ENCODE results near the gene MICALL2. TPM values are rescaled to one million over a fixed set of nuclear protein-coding genes. Genes with fewer than 3 reads are reported as not detected.

MICALL2 gene
- total and polyA plus RNA-seq, 4 donors: 41.7 to 346 (median 64.0) TPM

DNA sequence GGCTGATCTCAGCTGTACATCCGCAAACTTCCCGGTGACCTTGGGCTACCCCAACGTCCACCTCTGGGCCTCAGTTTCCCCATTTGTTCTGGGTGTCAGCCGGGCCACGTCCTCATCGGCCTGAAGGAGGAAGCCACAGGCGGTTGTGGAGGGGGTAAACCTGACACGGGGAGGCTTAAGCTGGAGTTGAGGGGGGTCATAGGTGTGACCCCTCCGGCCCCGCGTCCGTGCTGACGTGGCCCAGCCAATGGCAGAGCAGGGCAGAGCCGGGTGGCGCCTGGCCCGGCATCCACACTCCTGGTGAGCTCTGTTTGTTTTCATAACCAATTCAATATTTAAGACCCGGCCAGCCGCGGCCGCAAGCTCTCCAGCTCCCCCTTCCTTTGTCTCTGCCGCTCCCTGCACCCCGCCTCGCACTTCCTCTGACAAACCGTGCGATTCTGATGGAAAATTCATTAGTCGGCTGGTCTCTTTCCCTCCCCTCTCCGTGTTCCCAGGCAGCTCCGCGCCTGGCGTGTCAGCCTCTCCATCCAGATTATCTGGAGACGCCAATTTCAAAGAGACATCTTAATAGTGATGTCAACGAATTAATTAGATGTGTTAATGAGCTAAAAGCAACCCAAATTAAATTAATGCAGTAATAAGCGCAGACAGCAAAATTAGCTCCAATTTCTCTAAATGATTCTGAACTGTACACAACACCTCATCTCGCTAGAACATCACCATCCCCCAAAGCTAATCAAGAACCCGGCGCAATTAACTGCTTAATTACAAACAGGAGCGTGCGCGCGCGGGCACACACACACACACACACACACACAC lies 55.4 kb downstream of the MICALL2 start:
- ATAC-seq (ENCODE audit: low FRiP score) (no peak), DNase-seq (no peak)
- H3K27me3 ChIP-seq (ENCODE audit: control insufficient read depth in 1 of 2, insufficient read depth in 2 of 2, low read length in 1 of 2): peaks cover 0 to 1% of the 10 kb centered on the region in 2 donors
- peaks cover 8% of the 10 kb centered on the region for H3K9me3 ChIP-seq (ENCODE audit: control insufficient read depth, low read length)
- no peak overlapping the region for H3K27ac ChIP-seq (ENCODE audit: low read depth in 1 of 2, low read length in 2 of 2)
- H3K4me1 ChIP-seq (ENCODE audit: control insufficient read depth in 1 of 2, insufficient read depth in 2 of 2, low read length in 2 of 2): no peaks in the 10 kb centered on the region
- H3K36me3 ChIP-seq (ENCODE audit: control insufficient read depth in 1 of 2, insufficient read depth in 2 of 2, low read length in 1 of 2): no peaks in the 10 kb centered on the region
- intact Hi-C loops (cut with DNase I): no loop called here
- 11 to 12% methylated on average over 41 of the region's 41 CpGs for WGBS, 2 donors
- H3K4me3 ChIP-seq (ENCODE audit: low read length in 2 of 2): no peak overlapping the region

DNA sequence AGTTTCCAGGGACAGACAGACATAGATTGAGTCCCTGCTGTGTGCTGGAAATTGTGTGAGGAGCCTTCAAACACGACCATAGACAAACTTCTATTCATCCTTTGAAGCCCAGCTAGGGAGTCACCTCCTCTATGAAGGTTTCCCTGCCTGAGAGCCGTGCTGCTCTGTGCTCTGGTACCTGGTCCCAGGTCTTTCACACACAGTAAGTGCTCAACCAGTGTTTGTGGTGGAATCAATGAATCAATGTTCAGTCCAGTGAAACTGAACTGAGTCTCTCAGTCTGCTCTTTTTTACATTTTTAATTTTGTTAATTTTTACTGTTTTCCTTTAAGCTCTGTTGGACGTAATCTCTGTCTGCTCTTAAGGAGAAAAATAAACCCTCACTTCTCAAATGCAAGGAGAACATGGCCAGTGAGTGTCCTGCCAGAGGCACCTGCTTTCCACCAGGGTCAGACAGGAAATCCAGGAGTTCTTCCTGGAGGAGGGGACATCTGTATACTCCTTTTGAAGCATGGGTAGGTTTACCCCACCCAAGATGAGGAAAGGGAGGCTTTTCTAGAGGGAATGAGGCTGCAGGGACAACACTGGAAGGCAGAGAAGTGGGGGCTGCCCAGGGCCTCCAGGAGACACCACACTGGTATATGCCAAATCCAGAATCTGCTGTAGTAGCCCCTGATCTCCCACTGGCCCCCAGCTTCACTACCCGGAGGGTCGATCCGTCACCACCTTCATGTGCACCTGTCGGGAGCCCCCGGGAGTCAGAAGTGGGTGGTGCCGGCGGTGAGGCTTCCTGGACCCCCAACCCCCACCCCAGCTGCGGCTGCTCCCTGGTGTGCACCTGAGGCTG lies 56.3 kb downstream of the MICALL2 start:
- no peaks in the 10 kb centered on the region for H3K27me3 ChIP-seq (ENCODE audit: control insufficient read depth in 1 of 2, insufficient read depth in 2 of 2, low read length in 1 of 2)
- H3K4me3 ChIP-seq (ENCODE audit: low read length in 2 of 2): no peak overlapping the region
- WGBS, 2 donors: 50 to 52% methylated on average over 11 of the region's 11 CpGs
- DNase-seq (no peak), ATAC-seq (ENCODE audit: low FRiP score) (no peak)
- H3K9me3 ChIP-seq (ENCODE audit: control insufficient read depth, low read length): peaks cover 8% of the 10 kb centered on the region
- no peak overlapping the region for H3K27ac ChIP-seq (ENCODE audit: low read depth in 1 of 2, low read length in 2 of 2)
- H3K36me3 ChIP-seq (ENCODE audit: control insufficient read depth in 1 of 2, insufficient read depth in 2 of 2, low read length in 1 of 2): no peaks in the 10 kb centered on the region
- no peaks in the 10 kb centered on the region for H3K4me1 ChIP-seq (ENCODE audit: control insufficient read depth in 1 of 2, insufficient read depth in 2 of 2, low read length in 2 of 2)
- intact Hi-C loops (cut with DNase I): no loop called here

DNA sequence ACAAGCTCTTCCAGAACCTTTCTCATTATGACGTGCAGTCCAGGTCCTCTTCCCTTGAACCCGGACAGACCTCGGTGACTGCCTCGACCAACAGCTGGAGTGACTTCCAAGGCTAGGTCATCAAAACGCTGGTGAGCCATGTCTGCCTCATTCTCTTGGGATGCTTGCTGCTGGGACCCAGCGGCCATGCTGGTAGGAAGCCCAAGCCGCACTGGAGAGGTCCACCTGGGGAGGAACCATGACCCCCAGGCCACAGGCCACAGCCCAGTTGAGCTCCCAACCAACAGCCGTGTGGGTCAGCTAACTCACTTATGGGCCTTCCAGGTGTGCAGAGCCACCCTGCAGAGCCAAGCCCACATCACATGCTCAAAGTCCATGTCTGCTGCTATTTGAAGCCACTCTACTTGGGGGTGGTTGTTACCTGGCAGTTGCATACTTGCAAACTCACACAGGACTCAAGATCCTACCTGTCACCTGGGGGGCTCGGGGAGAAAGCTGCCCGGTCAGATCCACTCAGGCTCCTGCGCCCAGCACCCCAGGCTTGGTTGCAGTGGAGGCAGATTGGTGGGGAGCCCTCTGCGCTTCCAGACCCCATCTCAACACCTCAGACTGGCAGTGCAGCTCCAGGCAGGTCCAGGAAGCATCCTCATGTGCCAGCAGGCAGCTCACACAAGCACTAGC lies 57.0 kb downstream of the MICALL2 start:
- Histone ChIP-seq H3K27me3 (ENCODE audit: control insufficient read depth in 1 of 2, insufficient read depth in 2 of 2, low read length in 1 of 2) (no peaks in the 10 kb centered on the region), H3K36me3 (ENCODE audit: control insufficient read depth in 1 of 2, insufficient read depth in 2 of 2, low read length in 1 of 2) (no peaks in the 10 kb centered on the region), H3K4me1 (ENCODE audit: control insufficient read depth in 1 of 2, insufficient read depth in 2 of 2, low read length in 2 of 2) (no peaks in the 10 kb centered on the region), H3K9me3 (ENCODE audit: control insufficient read depth, low read length) (peaks cover 11% of the 10 kb centered on the region), H3K27ac (ENCODE audit: low read depth in 1 of 2, low read length in 2 of 2) (no peak overlapping the region), H3K4me3 (ENCODE audit: low read length in 2 of 2) (no peak overlapping the region)
- DNase-seq (no peak), ATAC-seq (ENCODE audit: low FRiP score) (no peak)
- intact Hi-C loops (cut with DNase I): no loop called here
- 91 to 92% methylated on average over 12 of the region's 12 CpGs for WGBS, 2 donors

DNA sequence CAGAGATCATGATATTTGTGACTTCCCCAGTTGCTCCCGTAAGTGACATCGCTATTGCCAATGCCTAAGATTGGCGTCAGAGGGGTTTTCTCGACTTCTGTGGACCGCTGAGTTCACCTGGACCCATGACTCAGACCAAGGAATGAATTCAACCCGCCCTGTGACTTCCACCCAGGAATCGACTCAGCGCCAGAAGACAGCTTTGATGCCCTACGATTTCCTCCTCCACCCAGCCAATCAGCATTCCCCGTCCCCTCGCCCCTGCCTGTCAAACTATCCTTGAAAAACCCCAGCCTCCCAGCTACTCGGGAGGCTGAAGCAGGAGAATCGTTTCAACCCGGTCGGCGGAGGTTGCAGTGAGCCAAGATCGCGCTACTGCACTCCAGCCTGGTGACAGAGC lies 58.3 kb downstream of the MICALL2 start:
- DNase-seq (no peak), ATAC-seq (ENCODE audit: low FRiP score) (no peak)
- Histone ChIP-seq H3K27me3 (ENCODE audit: control insufficient read depth in 1 of 2, insufficient read depth in 2 of 2, low read length in 1 of 2) (no peaks in the 10 kb centered on the region), H3K4me1 (ENCODE audit: control insufficient read depth in 1 of 2, insufficient read depth in 2 of 2, low read length in 2 of 2) (no peaks in the 10 kb centered on the region), H3K36me3 (ENCODE audit: control insufficient read depth in 1 of 2, insufficient read depth in 2 of 2, low read length in 1 of 2) (no peaks in the 10 kb centered on the region), H3K4me3 (ENCODE audit: low read length in 2 of 2) (no peak overlapping the region), H3K27ac (ENCODE audit: low read depth in 1 of 2, low read length in 2 of 2) (no peak overlapping the region), H3K9me3 (ENCODE audit: control insufficient read depth, low read length) (peaks cover 12% of the 10 kb centered on the region)
- 55 to 58% methylated on average over 18 of the region's 18 CpGs for WGBS, 2 donors
- intact Hi-C loops (cut with DNase I): no loop called here

DNA sequence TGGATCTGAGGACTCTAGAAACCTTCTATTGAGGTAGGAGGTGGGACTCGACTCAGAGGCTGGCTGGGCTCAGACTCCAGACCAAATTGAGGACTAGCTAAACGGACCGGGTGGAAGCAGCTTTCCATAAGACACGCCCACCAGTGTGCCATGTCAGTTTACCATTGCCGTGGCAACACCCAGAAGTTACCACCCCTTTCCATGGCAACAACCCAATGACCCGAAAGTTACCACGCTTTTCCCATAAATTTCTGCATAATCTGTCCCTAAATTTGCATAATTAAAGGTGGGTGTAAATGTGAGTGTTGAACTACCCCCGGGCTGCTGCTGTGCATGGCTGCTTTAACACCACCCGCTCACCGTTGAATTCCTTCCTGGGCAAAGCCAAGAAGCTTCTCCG lies 58.9 kb downstream of the MICALL2 start:
- H3K4me3 ChIP-seq (ENCODE audit: low read length in 2 of 2): no peak overlapping the region
- no peaks in the 10 kb centered on the region for H3K27me3 ChIP-seq (ENCODE audit: control insufficient read depth in 1 of 2, insufficient read depth in 2 of 2, low read length in 1 of 2)
- H3K36me3 ChIP-seq (ENCODE audit: control insufficient read depth in 1 of 2, insufficient read depth in 2 of 2, low read length in 1 of 2): no peaks in the 10 kb centered on the region
- DNase-seq (no peak), ATAC-seq (ENCODE audit: low FRiP score) (no peak)
- 39 to 41% methylated on average over 11 of the region's 11 CpGs for WGBS, 2 donors
- intact Hi-C loops (cut with DNase I): no loop called here
- no peak overlapping the region for H3K27ac ChIP-seq (ENCODE audit: low read depth in 1 of 2, low read length in 2 of 2)
- peaks cover 12% of the 10 kb centered on the region for H3K9me3 ChIP-seq (ENCODE audit: control insufficient read depth, low read length)
- no peaks in the 10 kb centered on the region for H3K4me1 ChIP-seq (ENCODE audit: control insufficient read depth in 1 of 2, insufficient read depth in 2 of 2, low read length in 2 of 2)

DNA sequence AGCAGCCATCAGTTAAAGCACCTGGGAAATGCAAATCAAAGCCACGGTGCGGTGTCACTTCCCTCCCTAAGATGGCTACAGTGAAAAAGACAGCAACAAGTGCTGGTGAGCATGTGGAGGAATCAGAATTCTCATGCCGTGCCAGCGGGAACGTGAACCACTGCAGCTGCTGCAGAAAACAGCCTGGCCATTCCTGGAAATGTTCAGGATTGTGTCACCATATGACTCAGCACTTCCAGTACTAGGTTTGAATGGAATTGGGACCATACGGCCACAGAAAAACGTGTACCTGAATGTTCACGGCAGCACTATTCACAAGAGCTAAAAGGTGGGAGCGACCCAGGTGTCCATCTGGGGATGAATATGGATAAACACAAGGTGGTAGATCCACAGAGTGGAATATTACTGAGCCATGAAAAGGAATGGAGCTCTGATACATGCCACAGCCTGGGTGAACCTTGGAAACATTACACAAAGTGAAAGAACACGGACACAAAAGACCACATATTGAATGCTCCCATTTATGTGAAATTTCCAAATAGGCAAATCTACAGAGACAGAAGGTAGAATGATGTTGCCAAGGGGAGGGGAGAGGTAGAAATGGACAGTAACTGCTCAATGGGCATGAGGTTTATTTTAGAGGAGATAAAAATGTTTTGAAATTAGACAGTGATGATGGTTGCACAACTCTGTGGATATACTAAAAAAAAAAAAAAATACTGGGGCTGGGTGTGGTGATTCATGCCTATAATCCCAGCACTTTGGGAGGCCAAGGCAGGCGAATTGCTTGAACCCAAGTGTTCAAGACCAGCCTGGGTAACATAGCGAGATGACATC lies 61.6 kb downstream of the MICALL2 start:
- 74 to 80% methylated on average over 12 of the region's 12 CpGs for WGBS, 2 donors
- no peaks in the 10 kb centered on the region for H3K27me3 ChIP-seq (ENCODE audit: control insufficient read depth in 1 of 2, insufficient read depth in 2 of 2, low read length in 1 of 2)
- H3K36me3 ChIP-seq (ENCODE audit: control insufficient read depth in 1 of 2, insufficient read depth in 2 of 2, low read length in 1 of 2): no peaks in the 10 kb centered on the region
- H3K27ac ChIP-seq (ENCODE audit: low read depth in 1 of 2, low read length in 2 of 2): no peak overlapping the region
- H3K4me1 ChIP-seq (ENCODE audit: control insufficient read depth in 1 of 2, insufficient read depth in 2 of 2, low read length in 2 of 2): no peaks in the 10 kb centered on the region
- H3K4me3 ChIP-seq (ENCODE audit: low read length in 2 of 2): no peak overlapping the region
- DNase-seq: no peak
- ATAC-seq (ENCODE audit: low FRiP score): no peak
- H3K9me3 ChIP-seq (ENCODE audit: control insufficient read depth, low read length): peaks cover 28% of the 10 kb centered on the region
- intact Hi-C loops (cut with DNase I): no loop called here

DNA sequence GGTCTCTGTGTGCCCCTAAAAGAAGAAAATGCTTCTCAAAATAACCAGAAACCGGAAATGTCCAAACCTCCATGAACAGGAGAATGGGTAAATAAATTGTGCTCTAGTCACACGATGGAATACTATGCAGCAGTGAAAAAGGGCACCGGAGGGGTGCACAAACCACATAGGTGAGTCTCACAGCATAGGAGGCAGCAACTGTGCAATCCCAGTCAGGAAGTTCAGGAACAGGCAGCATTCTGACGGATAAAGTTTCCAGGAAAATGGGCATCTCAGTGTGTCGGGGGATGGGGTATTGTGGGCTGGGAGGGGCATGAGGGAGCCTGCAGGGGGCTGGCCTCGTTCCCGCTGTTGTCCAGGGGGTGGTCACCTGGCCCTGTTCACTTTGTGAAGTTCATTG lies 63.1 kb downstream of the MICALL2 start:
- no peaks in the 10 kb centered on the region for H3K36me3 ChIP-seq (ENCODE audit: control insufficient read depth in 1 of 2, insufficient read depth in 2 of 2, low read length in 1 of 2)
- WGBS, 2 donors: 78 to 79% methylated on average over 7 of the region's 7 CpGs
- no peak for ATAC-seq (ENCODE audit: low FRiP score)
- peaks cover 25% of the 10 kb centered on the region for H3K9me3 ChIP-seq (ENCODE audit: control insufficient read depth, low read length)
- no peak for DNase-seq
- H3K27me3 ChIP-seq (ENCODE audit: control insufficient read depth in 1 of 2, insufficient read depth in 2 of 2, low read length in 1 of 2): no peaks in the 10 kb centered on the region
- H3K27ac ChIP-seq (ENCODE audit: low read depth in 1 of 2, low read length in 2 of 2): no peak overlapping the region
- no peaks in the 10 kb centered on the region for H3K4me1 ChIP-seq (ENCODE audit: control insufficient read depth in 1 of 2, insufficient read depth in 2 of 2, low read length in 2 of 2)
- no peak overlapping the region for H3K4me3 ChIP-seq (ENCODE audit: low read length in 2 of 2)
- intact Hi-C loops (cut with DNase I): no loop called here
